ENCODE data around the gene HNRNPUL1.
"Not testable (repeated sequence)": the region's sequence is repeated elsewhere in the genome, so short reads cannot be mapped to it uniquely, and the experiment has no call there.

Gene HNRNPUL1

GRCh38 chr19:41327576-41328156, 63.5 kb downstream of the HNRNPUL1 start:
- no peak for DNase-seq

DNA sequence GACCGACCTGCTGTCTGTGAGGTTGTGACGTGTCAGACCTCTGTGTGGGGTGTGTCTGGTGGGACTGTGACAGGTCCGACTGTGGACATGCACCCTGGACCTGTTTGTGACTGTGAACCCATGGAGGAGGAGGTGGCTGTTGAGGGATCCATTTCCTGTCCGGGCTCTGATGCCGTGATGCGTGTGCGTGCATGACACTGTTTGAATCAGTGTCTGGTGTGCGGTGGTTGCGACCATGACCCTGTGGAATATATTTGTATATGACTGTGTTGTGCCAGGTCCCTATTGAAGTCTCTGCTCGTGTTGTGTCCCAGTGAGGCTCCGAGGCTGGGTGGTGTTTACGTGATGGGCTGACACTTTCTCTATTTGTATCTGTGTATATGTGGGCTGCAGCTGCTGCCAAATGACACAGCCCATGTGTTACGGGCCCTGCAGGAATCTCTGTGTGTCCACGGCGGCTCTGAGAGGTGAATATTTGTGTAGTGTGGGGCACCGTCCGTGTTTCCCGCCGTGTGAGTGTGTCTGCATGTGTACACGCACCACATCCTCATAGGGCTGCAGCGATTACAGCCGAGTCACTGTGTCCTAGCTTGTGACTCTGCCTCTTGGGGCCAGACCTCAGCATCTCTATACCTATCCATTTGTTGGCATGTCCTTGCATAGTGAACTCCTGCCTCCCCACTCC, 64.1 kb downstream of the HNRNPUL1 start:
- DNase-seq: no peak

- no peak for DNase-seq
These were observed 64.7 kb downstream of the HNRNPUL1 start for GRCh38 chr19:41328842-41329225.

DNA sequence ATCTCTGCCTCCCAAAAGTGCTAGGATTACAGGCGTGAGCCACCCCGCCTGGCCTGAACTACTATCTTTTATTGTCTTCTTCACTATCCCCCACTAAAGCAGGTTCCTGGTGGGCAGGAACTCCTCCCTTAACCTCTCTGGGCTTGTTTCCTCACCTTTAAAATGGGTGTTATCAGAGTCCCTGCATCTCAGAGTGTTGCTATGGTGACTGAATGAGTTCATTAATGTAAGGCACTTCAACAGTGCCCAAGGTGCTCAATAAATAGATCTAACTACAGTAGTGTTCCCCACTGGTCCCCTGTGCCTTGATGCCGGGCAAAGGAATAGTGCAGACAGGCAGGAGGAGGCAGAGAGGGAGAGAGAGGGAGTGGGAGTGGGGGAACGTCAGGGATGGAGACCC, 66.3 kb downstream of the HNRNPUL1 start:
- DNase-seq: no peak

DNA sequence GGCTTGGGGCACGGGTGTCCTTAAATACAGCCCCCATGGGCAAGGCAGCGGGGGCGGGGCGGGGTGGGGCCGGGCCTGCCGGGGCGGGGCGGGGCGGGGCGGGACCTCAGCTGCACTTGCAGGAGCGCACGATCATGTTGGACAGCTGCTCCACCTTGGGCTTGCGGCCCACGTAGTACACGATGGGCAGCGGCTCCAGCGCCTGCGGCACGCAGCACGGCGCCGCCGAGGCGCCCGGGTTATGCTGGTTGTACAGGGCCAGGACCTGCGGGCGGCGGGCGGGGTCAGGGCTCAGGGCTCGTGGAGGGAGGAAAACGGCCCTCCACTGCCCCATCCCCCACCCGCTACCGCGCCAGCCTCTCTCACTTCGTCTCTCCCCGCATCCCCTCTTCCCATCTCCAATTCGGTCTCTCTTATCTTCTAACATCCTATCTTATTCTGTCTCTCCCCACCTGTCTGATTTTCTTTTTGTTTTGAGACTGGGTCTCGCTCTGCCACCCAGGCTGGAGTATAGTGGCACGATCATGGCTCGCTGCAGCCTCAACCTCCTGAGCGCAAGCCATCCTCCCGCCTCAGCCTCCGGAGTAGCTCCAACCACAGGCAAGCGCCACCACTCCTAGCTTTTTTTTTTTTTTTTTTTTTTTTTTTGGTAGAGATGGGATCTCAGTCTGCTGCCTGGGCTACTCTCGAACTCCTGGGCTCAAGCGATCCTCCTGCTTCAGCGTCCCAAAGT, 66.9 kb downstream of the HNRNPUL1 start:
- no peak for DNase-seq

GRCh38 chr19:41332000-41332399, 67.8 kb downstream of the HNRNPUL1 start:
- no peak for DNase-seq

DNA sequence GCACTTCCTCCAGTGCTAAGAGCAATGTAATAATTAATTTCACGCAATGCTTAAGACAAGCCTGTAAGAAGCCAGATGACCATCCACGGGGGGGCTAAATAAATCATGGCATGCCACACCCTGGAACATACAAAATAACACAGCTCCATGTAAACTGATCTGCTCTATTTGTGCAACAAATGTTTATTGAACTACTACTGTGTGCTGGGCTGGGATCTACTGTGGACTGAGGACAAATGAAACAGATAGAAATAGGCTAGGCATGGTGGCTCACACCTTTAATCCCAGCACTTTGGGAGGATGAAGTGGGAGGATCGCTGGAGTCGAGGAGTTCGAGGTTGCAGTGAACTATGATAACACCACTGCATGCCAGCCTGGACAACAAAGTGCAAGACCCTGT, 68.3 kb downstream of the HNRNPUL1 start:
- DNase-seq: no peak

GRCh38 chr19:41334793-41335192, 70.6 kb downstream of the HNRNPUL1 start:
- no peak for DNase-seq

DNA sequence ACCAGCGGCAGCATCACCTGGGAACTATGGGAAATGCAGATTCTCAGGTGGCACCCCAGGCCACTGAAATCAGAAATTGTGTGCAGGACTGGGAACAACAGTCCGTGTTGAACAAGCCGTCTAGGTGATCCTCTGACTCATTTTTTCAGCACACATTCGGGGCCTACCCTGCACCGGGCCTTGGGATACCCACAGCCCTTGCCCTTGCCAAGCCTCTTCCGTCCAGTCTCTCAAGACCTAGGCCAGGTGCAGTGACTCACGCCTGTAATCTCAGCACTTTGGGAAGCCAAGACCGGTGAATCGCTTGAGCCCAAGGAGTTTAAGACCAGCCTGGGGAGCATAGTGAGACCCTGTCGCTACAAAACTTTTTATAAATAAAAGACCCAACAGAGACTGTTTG, 71.3 kb downstream of the HNRNPUL1 start:
- no peak for DNase-seq

DNA sequence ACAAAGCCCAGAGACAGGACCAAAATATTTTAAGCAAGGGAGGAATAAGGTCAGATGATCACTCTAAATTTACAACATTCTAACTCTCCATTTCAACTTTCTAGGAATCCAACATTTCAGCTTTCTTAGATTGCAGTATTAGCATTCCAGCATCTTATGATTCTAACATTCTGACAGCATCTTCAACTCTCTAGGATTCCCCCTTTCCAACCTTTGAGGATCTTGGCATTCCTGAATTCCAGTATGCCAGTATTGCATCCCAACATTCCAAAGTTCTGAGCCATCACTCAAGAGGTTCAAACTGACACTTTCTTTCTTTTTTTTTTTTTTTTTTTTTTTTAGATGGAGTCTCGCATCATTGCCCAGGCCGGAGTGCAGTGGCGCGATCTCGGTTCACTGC, 75.8 kb downstream of the HNRNPUL1 start:
- DNase-seq: peak; percentile 35

DNA sequence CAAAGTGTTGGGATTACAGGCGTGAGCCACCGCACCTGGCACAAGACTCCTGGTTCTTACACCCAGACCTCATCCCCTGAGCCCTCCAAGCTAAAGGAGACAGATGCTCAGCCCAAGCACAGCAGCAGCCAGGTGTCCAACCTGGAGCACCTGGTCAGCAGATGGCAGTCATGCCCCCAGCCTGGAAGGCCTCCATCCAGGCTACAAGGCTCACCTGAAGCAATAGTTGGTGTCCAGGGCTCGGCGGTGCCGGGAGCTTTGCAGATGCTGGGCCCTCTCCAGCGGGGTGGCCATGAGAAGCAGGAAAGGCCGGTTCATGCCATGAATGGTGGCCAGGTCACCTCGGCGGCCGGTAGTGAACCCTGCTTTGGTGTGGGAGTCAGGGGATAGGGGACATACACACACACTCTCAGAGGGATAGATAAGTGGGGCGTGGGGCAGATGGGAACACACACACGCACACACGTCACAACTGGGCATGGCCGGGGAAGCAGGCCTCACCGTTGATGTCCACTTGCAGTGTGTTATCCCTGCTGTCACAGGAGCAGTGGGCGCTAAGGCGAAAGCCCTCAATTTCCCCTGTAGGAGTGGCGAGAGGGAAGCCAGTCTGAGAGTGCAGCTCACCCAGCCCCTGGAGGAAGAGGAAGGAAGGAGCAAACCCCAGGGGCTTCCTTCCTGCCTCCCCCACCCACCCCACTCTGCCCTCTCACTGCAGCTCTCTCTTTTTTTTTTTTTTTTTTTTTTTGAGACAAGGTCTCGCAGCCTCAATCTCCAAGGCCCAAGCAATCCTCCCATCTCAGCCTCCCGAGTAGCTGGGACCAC, 77.7 kb downstream of the HNRNPUL1 start:
- no peak for DNase-seq

DNA sequence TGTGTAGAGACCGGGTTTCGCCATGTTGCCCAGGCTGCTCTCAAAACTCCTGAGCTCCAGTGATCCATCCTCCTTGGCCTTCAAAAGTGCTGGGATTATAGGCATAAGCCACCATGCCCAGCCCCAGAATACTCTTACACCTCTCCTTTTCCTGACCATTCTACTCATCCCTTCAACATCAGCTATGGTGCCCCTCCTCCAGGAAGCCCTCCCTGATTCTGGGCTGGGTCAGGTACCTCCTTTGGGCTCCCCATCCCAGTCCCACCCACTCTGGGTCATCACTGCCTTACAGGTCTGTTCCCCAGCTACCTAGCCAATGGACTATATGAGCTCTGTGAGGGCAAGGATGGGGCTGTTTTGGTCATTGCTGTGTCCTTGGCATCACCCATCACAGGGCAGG, 80.0 kb downstream of the HNRNPUL1 start:
- no peak for DNase-seq

GRCh38 chr19:41346916-41347315, 82.7 kb downstream of the HNRNPUL1 start:
- not testable (repeated sequence) for DNase-seq

DNA sequence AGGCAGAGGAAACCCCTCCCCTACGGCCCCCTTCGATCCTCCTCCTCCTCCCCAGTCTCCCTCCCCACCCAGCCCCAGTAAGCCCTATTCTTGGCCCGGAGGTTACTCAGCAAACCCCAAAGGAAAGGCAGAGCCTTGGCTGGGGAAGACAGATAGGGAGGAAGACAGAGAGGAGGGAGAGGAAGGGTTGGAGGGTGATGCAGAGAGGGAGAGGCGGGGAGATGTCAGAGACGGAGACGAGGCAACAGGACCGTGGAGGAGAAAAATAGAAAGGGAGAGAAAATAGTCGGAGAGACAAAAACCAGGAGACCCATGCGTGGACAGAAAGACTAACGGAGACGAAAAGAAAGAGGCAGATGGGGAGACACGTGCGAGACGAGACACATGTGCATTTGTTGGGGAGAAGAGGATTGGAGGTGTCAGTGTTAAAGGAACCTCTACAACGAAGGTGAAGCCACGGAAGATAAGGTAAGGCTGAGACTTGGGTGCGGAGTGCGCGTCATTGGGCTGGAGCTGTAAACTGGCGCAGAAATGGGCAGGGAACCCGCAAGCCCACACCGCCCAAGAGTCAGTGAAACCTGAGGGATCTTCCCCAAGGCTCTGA, 86.7 kb downstream of the HNRNPUL1 start:
- DNase-seq: no peak

- peak; percentile 22 for DNase-seq
These were observed 87.4 kb downstream of the HNRNPUL1 start for GRCh38 chr19:41351339-41352245.

DNA sequence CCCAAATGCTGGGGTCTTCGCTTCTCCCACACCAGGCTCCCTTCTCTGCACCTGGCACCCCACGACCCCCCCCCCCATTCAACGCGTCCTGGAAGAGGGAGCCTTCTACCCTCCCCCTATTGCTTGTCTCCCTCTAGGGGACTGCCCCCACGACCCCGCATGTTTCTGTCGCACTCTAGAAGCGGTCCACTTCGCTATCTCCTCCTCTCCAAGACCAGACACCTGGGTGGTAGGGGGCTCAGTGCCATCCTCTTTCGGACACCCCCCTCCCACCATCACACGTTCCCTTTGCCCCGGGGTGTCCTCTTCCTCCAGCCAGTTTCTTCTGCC, 88.1 kb downstream of the HNRNPUL1 start:
- no peak for DNase-seq

DNA sequence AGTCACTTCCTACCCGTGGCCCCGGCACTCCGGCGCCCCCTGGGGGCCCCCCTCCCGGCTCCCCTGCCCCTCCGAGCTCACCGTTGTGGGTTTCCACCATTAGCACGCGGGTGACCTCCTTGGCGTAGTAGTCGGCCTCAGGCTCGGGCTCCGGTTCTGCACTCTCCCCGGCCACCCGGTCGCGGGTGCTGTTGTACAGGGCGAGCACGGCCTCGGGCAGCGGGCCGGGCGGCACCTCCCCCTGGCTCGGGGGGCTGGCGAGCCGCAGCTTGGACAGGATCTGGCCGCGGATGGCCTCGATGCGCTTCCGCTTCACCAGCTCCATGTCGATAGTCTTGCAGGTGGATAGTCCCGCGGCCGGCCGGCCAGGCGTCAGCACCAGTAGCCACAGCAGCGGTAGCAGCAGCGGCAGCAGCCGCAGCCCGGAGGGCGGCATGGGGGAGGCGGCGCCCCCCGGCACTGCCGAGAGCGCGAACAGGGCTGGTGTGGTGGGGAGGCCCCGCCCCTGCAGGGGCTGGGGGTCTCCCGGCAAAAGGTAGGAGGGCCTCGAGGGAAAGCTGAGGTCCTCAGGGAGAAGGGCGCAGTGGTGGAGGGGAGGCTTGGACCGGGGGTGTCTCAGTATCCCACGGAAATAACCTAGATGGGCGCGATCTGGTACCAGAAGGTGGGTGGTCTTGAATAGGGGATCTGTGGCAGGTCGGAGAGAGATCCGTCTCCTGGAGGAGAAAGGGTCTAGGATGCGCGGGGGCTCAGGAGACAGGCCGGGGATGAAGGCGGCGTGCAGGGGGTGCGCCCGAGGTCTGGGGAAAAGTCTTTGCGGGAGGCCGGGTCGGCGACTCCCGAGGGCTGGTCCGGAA, 88.7 kb downstream of the HNRNPUL1 start:
- peak; percentile 58 for DNase-seq

- peak; percentile 84 for DNase-seq
These were observed 89.5 kb downstream of the HNRNPUL1 start, which contains the start of gene TGFB1 for GRCh38 chr19:41353466-41354342. TSS of gene TGFB1 (minus strand) at chr19:41353922. CDS start at chr19:41353044, 878 bp downstream.

GRCh38 chr19:41354343-41354953, 90.3 kb downstream of the HNRNPUL1 start:
- DNase-seq: no peak
